Measurements from ENCODE around the gene EDN2. TPM values are rescaled to one million over a fixed set of nuclear protein-coding genes. Genes with fewer than 3 reads are reported as not detected.
A peak's percentile ranks its signal among the peaks of the same experiment; 100 is the strongest.

EDN2 gene
- total and polyA plus RNA-seq, 2 experiments from 2014 or later, result not detected

- no peaks in the 10 kb centered on the region for H3K9me3 ChIP-seq (ENCODE audit: low read depth)
- H3F3A ChIP-seq (ENCODE audit: insufficient read depth), result no peaks in the 10 kb centered on the region
- in situ Hi-C loops (cut with MboI), result no loop called here
- H3K4me2 ChIP-seq (ENCODE audit: unreplicated experiment), result no peak overlapping the region
- H3K9ac ChIP-seq, result no peak overlapping the region
- peaks cover 23% of the 10 kb centered on the region; the same call in 1 of the 2 replicates for H3K4me1 ChIP-seq (ENCODE audit: insufficient read depth)
- no peak overlapping the region for H2AFZ ChIP-seq
- no peak for DNase-seq
- H3K4me3 ChIP-seq, result no peak overlapping the region
- H3K36me3 ChIP-seq (ENCODE audit: low read depth), result no peaks in the 10 kb centered on the region
- no peaks in the 10 kb centered on the region for H3K79me2 ChIP-seq (ENCODE audit: insufficient read depth)
- TF ChIP-seq EZH2 (IDR thresholded peaks at IDR 0.05; ENCODE audit: insufficient read depth, poor library complexity, severe bottlenecking), result no peak
- TF ChIP-seq EZH2phosphoT487 (IDR thresholded peaks at IDR 0.05; ENCODE audit: insufficient read depth, low read depth), result no peak
- H4K20me1 ChIP-seq (ENCODE audit: insufficient read depth), result no peaks in the 10 kb centered on the region
- no peak overlapping the region for H3K27ac ChIP-seq
- H3K9me2 ChIP-seq (ENCODE audit: insufficient read depth), result no peaks in the 10 kb centered on the region
- 92% methylated on average over 13 of the region's 13 CpGs for WGBS, 2 experiments (ENCODE audit: low coverage in 1 of 2, low lambda C conversion rate in 2 of 2, missing lambda C conversion rate in 2 of 2)
- H3K27me3 ChIP-seq (replicated peaks; ENCODE audit: insufficient read depth), result no peaks in the 10 kb centered on the region
Observed at GRCh38 chr1:41497056-41497440, 12.6 kb upstream of the EDN2 start.

- Histone ChIP-seq H3K9ac (peak overlapping the region; percentile 80), H3K4me2 (ENCODE audit: unreplicated experiment) (peak overlapping the region; percentile 77), H4K20me1 (ENCODE audit: insufficient read depth) (no peaks in the 10 kb centered on the region), H3K79me2 (ENCODE audit: insufficient read depth) (no peaks in the 10 kb centered on the region), H3K4me1 (ENCODE audit: insufficient read depth) (peaks cover 23% of the 10 kb centered on the region; the same call in 1 of the 2 replicates), H3K4me3 (peak overlapping the region; percentile 65), H3K27me3 (replicated peaks; ENCODE audit: insufficient read depth) (no peaks in the 10 kb centered on the region), H3K27ac (no peak overlapping the region), H3K9me2 (ENCODE audit: insufficient read depth) (no peaks in the 10 kb centered on the region), H2AFZ (peak overlapping the region; percentile 73), H3F3A (ENCODE audit: insufficient read depth) (no peaks in the 10 kb centered on the region), H3K36me3 (ENCODE audit: low read depth) (no peaks in the 10 kb centered on the region), H3K9me3 (ENCODE audit: low read depth) (no peaks in the 10 kb centered on the region)
- no peak for TF ChIP-seq EZH2phosphoT487 (IDR thresholded peaks at IDR 0.05; ENCODE audit: insufficient read depth, low read depth)
- TF ChIP-seq EZH2 (IDR thresholded peaks at IDR 0.05; ENCODE audit: insufficient read depth, poor library complexity, severe bottlenecking), result no peak
- WGBS, 2 experiments (ENCODE audit: low coverage in 1 of 2, low lambda C conversion rate in 2 of 2, missing lambda C conversion rate in 2 of 2), result 15 to 18% methylated on average over 36 to 57 of the region's 74 CpGs
- peak; percentile 93 for DNase-seq
- in situ Hi-C loops (cut with MboI), result no loop called here
Observed at GRCh38 chr1:41496080-41497055, 11.9 kb upstream of the EDN2 start.

GRCh38 chr1:41495210-41495948, 10.9 kb upstream of the EDN2 start:
- 89 to 96% methylated on average over 17 to 19 of the region's 19 CpGs for WGBS, 2 experiments (ENCODE audit: low coverage in 1 of 2, low lambda C conversion rate in 2 of 2, missing lambda C conversion rate in 2 of 2)

More at GRCh38 chr1:41495210-41495948, 10.9 kb upstream of the EDN2 start:
- Histone ChIP-seq H3F3A (ENCODE audit: insufficient read depth) (no peaks in the 10 kb centered on the region), H3K9me2 (ENCODE audit: insufficient read depth) (no peaks in the 10 kb centered on the region), H3K9ac (peak overlapping the region; percentile 80), H3K4me1 (ENCODE audit: insufficient read depth) (peaks cover 23% of the 10 kb centered on the region; the same call in 1 of the 2 replicates), H3K9me3 (ENCODE audit: low read depth) (no peaks in the 10 kb centered on the region), H4K20me1 (ENCODE audit: insufficient read depth) (no peaks in the 10 kb centered on the region), H3K79me2 (ENCODE audit: insufficient read depth) (no peaks in the 10 kb centered on the region), H3K27me3 (replicated peaks; ENCODE audit: insufficient read depth) (no peaks in the 10 kb centered on the region), H3K36me3 (ENCODE audit: low read depth) (no peaks in the 10 kb centered on the region), H2AFZ (peak overlapping the region; percentile 73; the same call in 1 of the 2 replicates), H3K4me2 (ENCODE audit: unreplicated experiment) (no peak overlapping the region), H3K27ac (no peak overlapping the region), H3K4me3 (peak overlapping the region; percentile 65; the same call in 1 of the 2 replicates)
- TF ChIP-seq EZH2 (IDR thresholded peaks at IDR 0.05; ENCODE audit: insufficient read depth, poor library complexity, severe bottlenecking) (no peak), EZH2phosphoT487 (IDR thresholded peaks at IDR 0.05; ENCODE audit: insufficient read depth, low read depth) (no peak)
- in situ Hi-C loops (cut with MboI), result no loop called here
- DNase-seq, result peak; percentile 35
